WI38 (cell line): ENCODE data around the gene SULT2B1.
"Not testable (repeated sequence)": the region's sequence is repeated elsewhere in the genome, so short reads cannot be mapped to it uniquely, and the experiment has no call there.

Source experiments
- H3K4me3 ChIP-seq: 2 replicates; pipeline ENCODE4 v1.5.1; 2011; ENCODE audit warnings: low read depth, mild to moderate bottlenecking, control low read depth, low read length
- TF ChIP-seq, protein P1 (sequence below): IDR thresholded peaks from 2 replicates; pipeline ENCODE4 v1.5.1; 2012; ENCODE audit warnings: low read depth, mild to moderate bottlenecking, control low read depth, low read length

SULT2B1 gene

DNA sequence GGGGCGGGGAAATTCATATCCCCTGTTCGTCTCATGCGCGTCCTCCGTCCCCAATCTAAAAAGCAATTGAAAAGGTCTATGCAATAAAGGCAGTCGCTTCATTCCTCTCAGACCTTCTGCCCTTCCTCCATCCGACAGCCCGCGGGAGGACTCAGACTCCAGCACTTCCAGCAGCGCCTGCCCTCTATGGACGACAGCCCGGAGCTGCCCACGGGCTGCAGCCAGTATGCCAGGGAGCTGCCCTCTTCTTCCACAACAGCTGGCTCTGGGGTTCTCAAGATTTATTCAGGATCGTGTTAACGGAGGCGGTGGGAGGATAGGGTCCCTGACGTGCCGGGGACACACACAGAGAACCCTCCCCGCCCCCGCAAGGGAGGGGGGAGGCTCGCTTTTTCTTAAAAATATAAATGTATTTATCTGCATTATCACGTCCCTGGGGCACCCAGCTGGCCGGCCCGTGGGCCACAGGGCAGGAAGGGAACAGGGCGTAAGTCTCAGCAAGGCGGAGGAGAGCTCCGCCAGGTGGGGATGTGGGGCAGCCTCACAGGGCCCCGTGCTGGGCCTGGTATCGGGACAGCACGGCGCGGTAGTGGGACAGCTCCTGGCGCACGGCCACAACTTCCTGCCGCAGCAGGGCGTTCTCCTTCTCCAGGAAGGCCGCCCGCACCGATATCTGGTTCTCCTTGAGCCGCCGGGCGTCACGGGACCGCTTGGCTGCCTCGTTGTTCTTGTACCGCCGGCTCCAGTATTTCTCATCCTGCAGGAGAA, 78.5 kb downstream of the SULT2B1 start:
- no peak overlapping the region for H3K4me3 ChIP-seq
- TF ChIP-seq, protein P1, sequence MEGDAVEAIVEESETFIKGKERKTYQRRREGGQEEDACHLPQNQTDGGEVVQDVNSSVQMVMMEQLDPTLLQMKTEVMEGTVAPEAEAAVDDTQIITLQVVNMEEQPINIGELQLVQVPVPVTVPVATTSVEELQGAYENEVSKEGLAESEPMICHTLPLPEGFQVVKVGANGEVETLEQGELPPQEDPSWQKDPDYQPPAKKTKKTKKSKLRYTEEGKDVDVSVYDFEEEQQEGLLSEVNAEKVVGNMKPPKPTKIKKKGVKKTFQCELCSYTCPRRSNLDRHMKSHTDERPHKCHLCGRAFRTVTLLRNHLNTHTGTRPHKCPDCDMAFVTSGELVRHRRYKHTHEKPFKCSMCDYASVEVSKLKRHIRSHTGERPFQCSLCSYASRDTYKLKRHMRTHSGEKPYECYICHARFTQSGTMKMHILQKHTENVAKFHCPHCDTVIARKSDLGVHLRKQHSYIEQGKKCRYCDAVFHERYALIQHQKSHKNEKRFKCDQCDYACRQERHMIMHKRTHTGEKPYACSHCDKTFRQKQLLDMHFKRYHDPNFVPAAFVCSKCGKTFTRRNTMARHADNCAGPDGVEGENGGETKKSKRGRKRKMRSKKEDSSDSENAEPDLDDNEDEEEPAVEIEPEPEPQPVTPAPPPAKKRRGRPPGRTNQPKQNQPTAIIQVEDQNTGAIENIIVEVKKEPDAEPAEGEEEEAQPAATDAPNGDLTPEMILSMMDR, result no peak

DNA sequence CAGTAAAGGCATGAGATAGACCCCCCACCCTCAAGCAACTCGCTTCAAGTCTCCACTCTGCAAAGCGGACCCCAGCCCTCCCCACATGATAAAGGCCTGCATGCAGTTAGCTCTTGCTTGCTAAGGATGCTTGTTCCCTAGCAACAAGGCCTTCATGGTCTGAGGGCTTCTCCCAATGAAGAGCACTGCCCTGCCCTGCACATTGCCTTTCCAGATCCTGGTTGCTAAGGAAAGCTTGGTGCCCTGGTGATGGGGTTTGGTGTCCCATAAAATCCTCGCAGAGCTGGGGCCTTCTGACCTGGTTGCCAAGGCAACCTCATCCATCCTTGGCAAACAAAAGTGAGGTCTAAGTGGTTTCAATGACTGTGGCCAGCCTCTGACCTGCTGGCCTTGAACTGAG, 79.3 kb downstream of the SULT2B1 start:
- H3K4me3 ChIP-seq, result no peak overlapping the region
- TF ChIP-seq, protein P1, result no peak

DNA sequence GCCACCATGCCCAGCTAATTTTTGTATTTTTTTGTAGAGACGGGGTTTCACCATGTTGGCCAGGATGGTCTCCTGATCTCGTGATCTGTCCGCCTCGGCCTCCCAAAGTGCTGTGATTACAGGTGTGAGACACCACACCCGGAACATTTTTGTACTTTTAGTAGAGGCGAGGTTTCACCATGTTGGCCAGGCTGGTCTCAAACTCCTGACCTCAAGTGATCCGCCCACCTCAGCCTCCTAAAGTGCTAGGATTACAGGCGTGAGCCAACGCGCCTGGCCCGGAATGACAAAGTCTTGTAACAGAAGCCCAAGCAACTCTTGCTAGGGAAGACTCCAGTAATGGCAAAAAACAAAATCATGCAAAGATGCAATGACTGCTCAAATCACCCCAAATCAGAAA, 80.3 kb downstream of the SULT2B1 start:
- not testable (repeated sequence) for H3K4me3 ChIP-seq

DNA sequence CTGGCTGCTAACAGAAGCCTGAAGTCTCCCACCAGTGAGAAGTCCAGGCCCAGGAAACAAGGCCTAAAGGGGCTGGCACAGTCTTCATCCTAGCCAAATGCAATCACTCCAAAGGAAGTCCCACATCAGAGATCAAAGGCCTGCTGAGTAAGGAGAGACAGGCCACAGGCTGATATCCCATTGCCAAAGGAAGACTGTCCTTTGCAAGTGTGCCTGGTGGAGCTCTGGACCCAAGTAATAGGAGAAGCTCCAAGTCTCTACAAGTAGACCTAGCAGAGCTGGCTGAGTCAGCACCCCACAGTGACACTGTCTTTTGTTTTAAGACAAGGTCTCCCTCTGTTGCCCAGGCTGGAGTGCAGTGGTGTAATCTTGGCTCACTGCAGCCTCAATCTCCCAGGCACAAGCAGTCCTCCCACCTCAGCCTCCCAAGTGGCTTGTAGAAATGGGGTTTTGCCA, 80.7 kb downstream of the SULT2B1 start:
- no peak overlapping the region for H3K4me3 ChIP-seq
- TF ChIP-seq, protein P1, result no peak

DNA sequence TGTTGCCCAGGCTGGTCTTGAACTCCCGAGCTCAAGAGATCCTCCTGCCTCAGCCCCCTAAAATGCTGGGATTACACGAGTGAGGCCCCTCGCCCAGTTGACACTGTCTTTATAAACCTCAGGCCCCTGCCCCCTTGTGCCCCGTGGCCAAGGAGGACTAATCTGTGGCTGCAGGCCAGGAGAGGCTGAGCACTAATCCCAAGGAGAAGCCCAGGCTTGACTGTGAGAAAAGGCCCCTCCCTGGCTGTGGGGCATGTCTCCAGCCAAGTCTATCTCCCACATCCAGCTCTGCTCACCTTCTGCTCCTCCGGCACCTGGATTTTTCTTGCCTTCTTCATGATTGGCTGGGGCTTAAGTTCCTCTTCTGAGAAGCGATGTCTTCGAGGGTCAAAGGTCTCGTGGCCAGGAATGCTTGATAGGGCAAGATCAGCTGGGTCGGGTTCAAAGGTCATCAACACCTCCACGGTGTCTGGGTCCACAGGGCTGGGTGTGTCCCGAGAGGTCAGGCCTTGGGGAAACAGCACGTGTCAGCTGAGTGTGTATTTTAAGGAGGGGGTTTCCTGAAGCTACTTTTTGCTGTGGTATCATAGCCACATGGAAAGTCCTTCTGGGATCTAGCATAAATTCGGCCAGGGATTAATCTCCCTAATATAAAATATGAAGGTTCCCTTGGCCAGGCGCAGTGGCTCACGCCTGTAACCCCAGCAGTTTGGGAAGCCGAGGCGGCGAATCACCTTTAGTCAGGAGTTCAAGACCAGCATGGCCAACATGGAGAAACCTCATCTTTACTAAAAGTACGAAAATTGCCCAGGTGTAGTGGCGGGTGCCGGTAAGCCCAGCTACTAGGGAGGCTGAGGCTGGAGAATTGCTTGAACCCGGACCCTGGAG, 81.4 kb downstream of the SULT2B1 start:
- no peak overlapping the region for H3K4me3 ChIP-seq
- TF ChIP-seq, protein P1, result no peak

DNA sequence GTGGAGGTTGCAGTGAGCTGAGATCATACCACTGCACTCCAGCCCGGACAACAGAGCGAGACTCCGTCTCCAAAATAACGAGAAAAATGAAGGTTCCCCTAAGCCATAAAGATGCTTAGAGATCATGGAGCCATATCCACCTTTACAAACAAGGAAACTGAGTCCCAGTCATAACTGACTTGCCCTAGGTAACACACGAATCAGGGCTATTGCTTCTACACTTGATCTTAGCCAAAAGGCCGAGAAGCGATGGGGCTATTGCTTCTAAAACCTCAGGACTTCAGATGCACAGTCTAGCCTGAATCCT, 82.0 kb downstream of the SULT2B1 start:
- no peak overlapping the region for H3K4me3 ChIP-seq
- TF ChIP-seq, protein P1, result no peak

DNA sequence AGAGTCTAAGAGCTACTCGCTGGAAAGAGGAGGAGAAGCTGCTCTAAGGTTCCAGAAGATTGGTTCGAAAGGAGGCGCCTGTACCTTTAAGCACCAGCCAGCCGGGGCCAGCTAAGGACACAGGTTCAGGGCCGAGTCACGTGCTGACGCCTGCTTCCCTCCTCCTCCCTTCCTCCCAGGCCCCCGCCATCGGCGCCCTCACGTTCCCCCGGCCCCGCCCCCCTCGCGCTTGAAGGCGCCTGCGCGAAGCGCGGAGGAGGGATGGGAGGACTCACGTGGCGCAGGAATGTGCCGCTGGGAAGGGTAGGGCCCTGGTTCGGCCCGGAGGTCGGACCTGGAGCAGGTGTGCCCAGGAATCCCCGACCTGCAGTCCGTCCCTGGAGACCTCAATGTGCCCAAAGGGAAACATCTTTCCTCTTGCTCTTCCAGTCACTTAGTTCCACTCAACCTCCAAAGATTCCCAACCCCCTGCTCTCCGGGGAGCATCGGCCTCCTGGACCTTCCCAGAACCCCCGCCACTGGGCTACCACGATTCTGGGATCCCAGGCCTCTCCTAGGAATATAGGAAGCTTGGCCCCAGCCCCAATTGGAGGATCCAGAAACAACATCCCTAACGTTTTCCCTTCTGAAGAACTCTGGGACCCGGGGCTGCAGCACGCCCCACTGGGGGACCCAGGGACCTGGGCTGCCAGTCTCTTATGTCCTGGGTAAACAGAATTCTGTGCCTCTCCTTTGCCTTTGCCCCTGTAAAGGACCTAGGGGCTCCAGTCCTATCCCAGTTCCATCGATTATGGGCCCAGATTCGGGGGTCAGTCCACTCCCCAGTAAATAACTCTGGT, 82.7 kb downstream of the SULT2B1 start:
- peak overlapping the region; percentile 16; the same call in 1 of the 2 replicates for H3K4me3 ChIP-seq

More for the DNA sequence above, 82.7 kb downstream of the SULT2B1 start:
- TF ChIP-seq, protein P1, result no peak
